ENCODE data around the gene CTNNA3.

CTNNA3 gene

DNA sequence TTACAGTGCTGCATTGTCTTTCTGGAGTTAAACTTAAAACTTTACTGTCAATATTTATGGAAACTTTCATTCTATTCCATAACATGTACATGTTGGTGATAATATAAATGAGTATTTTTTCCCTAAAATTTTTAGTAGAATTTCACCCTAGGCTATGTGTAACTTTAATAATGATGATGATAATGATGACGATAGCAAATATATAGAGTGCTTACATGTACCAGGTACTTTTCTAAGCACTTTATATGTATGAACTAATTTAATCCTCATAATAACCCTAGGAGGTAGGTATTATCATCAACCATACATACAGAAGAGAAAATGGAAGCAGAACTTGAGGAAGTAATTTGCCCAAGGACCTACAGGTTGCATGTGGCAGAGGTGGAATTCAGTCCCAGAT lies 684.5 kb downstream of the CTNNA3 start:
- Histone ChIP-seq H3K4me3 (ENCODE audit: low read depth in 1 of 2, low read length in 1 of 2) (no peak overlapping the region), H3K27ac (no peak overlapping the region), H3K36me3 (no peaks in the 10 kb centered on the region), H3K27me3 (no peaks in the 10 kb centered on the region), H3K4me1 (ENCODE audit: control insufficient read depth in 1 of 2, insufficient read depth in 1 of 2, low read depth in 1 of 2, low read length in 1 of 2) (no peaks in the 10 kb centered on the region), H3K9me3 (no peaks in the 10 kb centered on the region)
- TF ChIP-seq, protein P1, sequence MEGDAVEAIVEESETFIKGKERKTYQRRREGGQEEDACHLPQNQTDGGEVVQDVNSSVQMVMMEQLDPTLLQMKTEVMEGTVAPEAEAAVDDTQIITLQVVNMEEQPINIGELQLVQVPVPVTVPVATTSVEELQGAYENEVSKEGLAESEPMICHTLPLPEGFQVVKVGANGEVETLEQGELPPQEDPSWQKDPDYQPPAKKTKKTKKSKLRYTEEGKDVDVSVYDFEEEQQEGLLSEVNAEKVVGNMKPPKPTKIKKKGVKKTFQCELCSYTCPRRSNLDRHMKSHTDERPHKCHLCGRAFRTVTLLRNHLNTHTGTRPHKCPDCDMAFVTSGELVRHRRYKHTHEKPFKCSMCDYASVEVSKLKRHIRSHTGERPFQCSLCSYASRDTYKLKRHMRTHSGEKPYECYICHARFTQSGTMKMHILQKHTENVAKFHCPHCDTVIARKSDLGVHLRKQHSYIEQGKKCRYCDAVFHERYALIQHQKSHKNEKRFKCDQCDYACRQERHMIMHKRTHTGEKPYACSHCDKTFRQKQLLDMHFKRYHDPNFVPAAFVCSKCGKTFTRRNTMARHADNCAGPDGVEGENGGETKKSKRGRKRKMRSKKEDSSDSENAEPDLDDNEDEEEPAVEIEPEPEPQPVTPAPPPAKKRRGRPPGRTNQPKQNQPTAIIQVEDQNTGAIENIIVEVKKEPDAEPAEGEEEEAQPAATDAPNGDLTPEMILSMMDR (IDR thresholded peaks at IDR 0.05) = no peak

DNA sequence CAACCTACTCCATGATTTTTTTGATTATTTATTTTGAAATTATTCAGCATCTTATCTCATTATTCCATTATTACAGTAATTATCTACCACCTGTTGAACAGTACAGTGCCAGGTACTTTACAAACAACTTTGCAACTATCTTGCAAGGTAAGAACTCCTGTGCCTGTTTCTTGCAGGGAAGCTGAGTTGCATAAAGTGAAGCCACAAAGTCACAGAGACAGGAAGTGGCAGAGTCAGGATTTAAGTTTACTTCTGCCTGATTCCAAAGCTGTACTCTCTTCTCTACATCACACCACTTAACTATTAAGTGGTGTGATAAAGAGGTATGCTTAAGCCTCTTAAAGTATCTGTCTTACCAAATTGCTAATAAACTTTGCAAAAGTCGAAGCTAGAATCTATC lies 690.0 kb downstream of the CTNNA3 start:
- Histone ChIP-seq H3K36me3 (no peaks in the 10 kb centered on the region), H3K4me3 (ENCODE audit: low read depth in 1 of 2, low read length in 1 of 2) (no peak overlapping the region), H3K4me1 (ENCODE audit: control insufficient read depth in 1 of 2, insufficient read depth in 1 of 2, low read depth in 1 of 2, low read length in 1 of 2) (no peaks in the 10 kb centered on the region), H3K27me3 (no peaks in the 10 kb centered on the region), H3K27ac (no peak overlapping the region), H3K9me3 (no peaks in the 10 kb centered on the region)
- TF ChIP-seq, protein P1 (IDR thresholded peaks at IDR 0.05) = no peak

DNA sequence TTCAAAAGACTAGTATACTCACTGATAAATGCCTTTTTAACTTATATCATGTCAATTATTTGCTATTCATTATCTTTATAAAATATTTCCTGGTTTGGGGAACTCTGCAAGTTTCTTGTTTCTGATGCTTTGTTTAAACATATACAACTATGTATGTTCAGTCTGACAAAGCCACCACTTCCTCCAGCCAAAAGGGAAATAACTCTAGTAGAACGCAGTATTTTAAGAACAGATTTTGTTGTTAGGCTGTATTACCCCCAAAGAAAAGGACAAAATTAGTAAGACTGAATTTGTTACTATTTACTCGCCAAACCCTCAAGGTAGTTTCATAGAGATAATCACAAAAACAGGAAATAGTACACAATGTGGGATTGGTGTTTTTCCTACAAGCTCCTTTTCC lies 691.3 kb downstream of the CTNNA3 start:
- Histone ChIP-seq H3K36me3 (no peaks in the 10 kb centered on the region), H3K4me3 (ENCODE audit: low read depth in 1 of 2, low read length in 1 of 2) (no peak overlapping the region), H3K9me3 (no peaks in the 10 kb centered on the region), H3K27me3 (no peaks in the 10 kb centered on the region), H3K27ac (no peak overlapping the region), H3K4me1 (ENCODE audit: control insufficient read depth in 1 of 2, insufficient read depth in 1 of 2, low read depth in 1 of 2, low read length in 1 of 2) (no peaks in the 10 kb centered on the region)
- TF ChIP-seq, protein P1 (IDR thresholded peaks at IDR 0.05) = no peak

DNA sequence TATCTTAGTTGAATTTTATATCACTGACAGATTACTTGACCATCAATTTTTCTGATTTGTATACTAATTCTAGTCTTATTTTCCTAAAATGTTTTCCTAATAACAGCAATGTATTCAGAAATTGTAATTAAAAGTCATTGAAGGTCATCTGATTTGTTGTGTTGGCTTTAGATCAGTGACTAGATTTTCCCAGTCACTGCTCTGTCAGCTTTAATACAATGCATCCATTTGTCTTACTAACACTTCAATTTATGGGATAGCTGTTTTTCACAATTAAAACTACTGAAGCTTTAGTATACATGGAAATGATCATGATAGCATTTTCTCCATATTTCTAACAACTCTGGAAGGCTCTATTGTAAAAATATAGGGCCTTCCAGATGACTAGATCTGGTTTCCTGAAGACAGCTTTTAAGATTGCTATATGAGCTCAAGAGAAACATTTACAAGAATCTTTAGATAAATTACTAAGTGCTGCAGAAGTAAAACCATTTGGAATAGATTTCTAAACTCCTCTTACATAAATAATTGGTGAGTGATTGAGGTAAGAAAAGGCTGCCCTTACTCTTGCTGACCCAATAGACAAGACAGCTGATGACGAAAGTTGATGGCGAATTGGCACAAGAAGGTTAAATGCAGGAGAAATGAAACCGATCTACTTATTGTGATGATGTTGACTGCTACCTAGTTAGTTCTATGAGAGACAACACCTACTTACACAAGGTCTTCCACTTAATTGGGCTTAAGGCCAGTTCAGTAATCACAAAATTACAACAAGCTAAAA lies 696.0 kb downstream of the CTNNA3 start:
- no peaks in the 10 kb centered on the region for H3K36me3 ChIP-seq
- no peaks in the 10 kb centered on the region for H3K4me1 ChIP-seq (ENCODE audit: control insufficient read depth in 1 of 2, insufficient read depth in 1 of 2, low read depth in 1 of 2, low read length in 1 of 2)
- no peaks in the 10 kb centered on the region for H3K27me3 ChIP-seq
- TF ChIP-seq, protein P1 (IDR thresholded peaks at IDR 0.05) = no peak
- H3K9me3 ChIP-seq = no peaks in the 10 kb centered on the region
- no peak overlapping the region for H3K4me3 ChIP-seq (ENCODE audit: low read depth in 1 of 2, low read length in 1 of 2)
- H3K27ac ChIP-seq = no peak overlapping the region

DNA sequence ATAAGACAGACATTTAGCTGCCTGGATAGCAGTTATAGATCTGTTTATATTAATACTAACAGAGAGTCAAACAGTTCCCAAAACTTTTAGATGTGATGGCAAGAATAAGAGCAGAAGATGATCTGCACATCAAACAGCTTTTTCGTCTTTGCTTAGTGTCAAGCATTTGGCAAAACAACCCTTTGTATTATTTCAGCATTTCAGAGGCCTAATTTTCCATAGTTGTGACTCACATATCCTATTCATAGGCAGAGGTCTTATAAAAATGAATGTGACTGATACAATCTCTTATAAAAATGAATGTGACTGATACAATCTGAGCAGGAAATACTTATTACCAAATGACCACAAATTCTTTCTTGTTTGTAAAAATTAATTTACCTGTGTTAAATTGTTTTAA lies 699.0 kb downstream of the CTNNA3 start:
- H3K36me3 ChIP-seq = no peaks in the 10 kb centered on the region
- H3K4me1 ChIP-seq (ENCODE audit: control insufficient read depth in 1 of 2, insufficient read depth in 1 of 2, low read depth in 1 of 2, low read length in 1 of 2) = no peaks in the 10 kb centered on the region
- H3K4me3 ChIP-seq (ENCODE audit: low read depth in 1 of 2, low read length in 1 of 2) = no peak overlapping the region
- H3K27me3 ChIP-seq = no peaks in the 10 kb centered on the region
- H3K27ac ChIP-seq = no peak overlapping the region
- TF ChIP-seq, protein P1 (IDR thresholded peaks at IDR 0.05) = no peak
- H3K9me3 ChIP-seq = no peaks in the 10 kb centered on the region
